ENCODE data around the gene MRPL16.

DNA sequence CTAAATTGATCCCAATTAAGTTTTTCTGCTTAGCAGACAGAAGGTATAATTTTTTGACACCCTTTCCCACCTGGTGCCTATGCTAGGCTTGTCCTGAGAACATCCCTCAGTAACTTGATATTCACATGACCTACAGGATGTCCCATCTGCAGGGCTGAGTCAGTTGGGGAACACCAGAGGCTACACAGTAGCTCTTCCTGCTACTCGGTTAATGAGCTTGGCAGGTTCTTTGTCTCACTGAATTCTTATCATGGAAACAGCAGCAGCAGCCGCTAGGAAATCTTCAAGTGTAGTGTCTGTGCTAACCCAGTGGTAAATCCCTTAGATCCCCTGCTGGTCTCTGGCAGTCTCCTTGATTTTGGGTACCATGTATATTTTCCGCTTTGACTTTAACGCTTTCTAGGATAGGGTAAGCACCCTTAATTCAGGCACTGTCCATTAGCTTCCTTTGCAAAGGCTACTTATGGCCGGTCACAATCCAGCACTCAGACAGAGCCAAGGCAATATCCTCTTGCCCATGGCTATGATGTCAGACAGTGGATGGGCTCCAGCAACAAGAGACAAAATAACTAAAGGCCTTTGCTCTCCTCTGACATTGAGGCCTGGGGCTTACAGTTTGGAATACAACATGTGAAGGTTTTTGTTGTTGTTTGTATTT lies 8.5 kb downstream of the MRPL16 start:
- no peak for TF ChIP-seq TAF1 (IDR thresholded peaks at IDR 0.05; ENCODE audit: low read depth)
- TF ChIP-seq, protein P1, sequence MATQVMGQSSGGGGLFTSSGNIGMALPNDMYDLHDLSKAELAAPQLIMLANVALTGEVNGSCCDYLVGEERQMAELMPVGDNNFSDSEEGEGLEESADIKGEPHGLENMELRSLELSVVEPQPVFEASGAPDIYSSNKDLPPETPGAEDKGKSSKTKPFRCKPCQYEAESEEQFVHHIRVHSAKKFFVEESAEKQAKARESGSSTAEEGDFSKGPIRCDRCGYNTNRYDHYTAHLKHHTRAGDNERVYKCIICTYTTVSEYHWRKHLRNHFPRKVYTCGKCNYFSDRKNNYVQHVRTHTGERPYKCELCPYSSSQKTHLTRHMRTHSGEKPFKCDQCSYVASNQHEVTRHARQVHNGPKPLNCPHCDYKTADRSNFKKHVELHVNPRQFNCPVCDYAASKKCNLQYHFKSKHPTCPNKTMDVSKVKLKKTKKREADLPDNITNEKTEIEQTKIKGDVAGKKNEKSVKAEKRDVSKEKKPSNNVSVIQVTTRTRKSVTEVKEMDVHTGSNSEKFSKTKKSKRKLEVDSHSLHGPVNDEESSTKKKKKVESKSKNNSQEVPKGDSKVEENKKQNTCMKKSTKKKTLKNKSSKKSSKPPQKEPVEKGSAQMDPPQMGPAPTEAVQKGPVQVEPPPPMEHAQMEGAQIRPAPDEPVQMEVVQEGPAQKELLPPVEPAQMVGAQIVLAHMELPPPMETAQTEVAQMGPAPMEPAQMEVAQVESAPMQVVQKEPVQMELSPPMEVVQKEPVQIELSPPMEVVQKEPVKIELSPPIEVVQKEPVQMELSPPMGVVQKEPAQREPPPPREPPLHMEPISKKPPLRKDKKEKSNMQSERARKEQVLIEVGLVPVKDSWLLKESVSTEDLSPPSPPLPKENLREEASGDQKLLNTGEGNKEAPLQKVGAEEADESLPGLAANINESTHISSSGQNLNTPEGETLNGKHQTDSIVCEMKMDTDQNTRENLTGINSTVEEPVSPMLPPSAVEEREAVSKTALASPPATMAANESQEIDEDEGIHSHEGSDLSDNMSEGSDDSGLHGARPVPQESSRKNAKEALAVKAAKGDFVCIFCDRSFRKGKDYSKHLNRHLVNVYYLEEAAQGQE (IDR thresholded peaks at IDR 0.05; ENCODE audit: low read depth) = no peak

All from Ishikawa (cell line).